Parietal lobe (tissue), 1 donor: ENCODE data around the gene GMNC. TPM values are rescaled to one million over a fixed set of nuclear protein-coding genes. Genes with fewer than 3 reads are reported as not detected.

Experiments
- total RNA-seq: library from RNA; depleted of rRNA; stranded (reverse); fragments of >200 nt; gene quantifications from one replicate; pipeline ENCODE4 v1.2.3, GENCODE V29; 2014

GMNC gene
- 0.63 TPM for total RNA-seq

GRCh38 chr3:190862209-190863118 lies at the start of gene GMNC:
TSS of gene GMNC (minus strand) at chr3:190862694. CDS start at chr3:190862615, 79 bp downstream.

